K562 (cell line): ENCODE results near the gene MYADML2.

ENCODE experiments used
- ATF3 ChIP-seq, 2 experiments: fragments of 450-650 bp in 1 of 2; sonication (generic) in 1 of 2; formaldehyde crosslinking in 1 of 2; IDR thresholded peaks in 1 of 2; conservative IDR thresholded peaks in 1 of 2; 2 replicates each; pipeline versions ENCODE4 v1.6.1 to v1.8.1; 2016 to 2023; ENCODE audit warnings: mild to moderate bottlenecking in 2 of 2, moderate library complexity in 2 of 2, inconsistent platforms in 1 of 2, missing genetic modification reagents in 1 of 2
- BRCA1 ChIP-seq, 2 experiments: fragments of 450-650 bp in 1 of 2; sonication (generic) in 1 of 2; formaldehyde crosslinking in 1 of 2; IDR thresholded peaks; 2 replicates each; pipeline versions ENCODE4 v1.5.0 to v1.6.1; 2017 to 2020; ENCODE audit warnings: mild to moderate bottlenecking in 1 of 2, missing genetic modification reagents in 1 of 2
- CTCF ChIP-seq, 3 experiments: IDR thresholded peaks in 2 of 3; conservative IDR thresholded peaks in 1 of 3; 2 replicates each; pipeline ENCODE4 v1.5.1; 2011 to 2012; ENCODE audit warnings: low read length in 3 of 3, mild to moderate bottlenecking in 3 of 3, control low read depth in 2 of 3, improper control_type of control experiment in 1 of 3, inconsistent platforms in 1 of 3, low read depth in 1 of 3, mixed read lengths in 1 of 3, moderate library complexity in 1 of 3; ENCODE audit not compliant: insufficient read depth in 2 of 3
- POLR2AphosphoS5 ChIP-seq: IDR thresholded peaks from 2 replicates; pipeline ENCODE4 v1.6.1; 2011; ENCODE audit warnings: mild to moderate bottlenecking, low read depth, low read length, moderate library complexity; ENCODE audit not compliant: control insufficient read depth, insufficient read depth
- SREBF1 ChIP-seq: fragments of 150-350 bp; IDR thresholded peaks from 2 replicates; pipeline ENCODE4 v1.6.1; 2014; ENCODE audit warnings: antibody characterized with exemption, low read depth, low read length, borderline replicate concordance
- ZNF280B ChIP-seq: fragments of 250-450 bp; sonication (Bioruptor Pico); IDR thresholded peaks from 2 replicates; pipeline ENCODE4 v1.5.1; 2021; ENCODE audit warnings: mild to moderate bottlenecking
- TF ChIP-seq, protein P1 (sequence below): IDR thresholded peaks from 2 replicates; pipeline ENCODE4 v1.6.1; 2012; ENCODE audit warnings: low read depth, low read length, improper control_type of control experiment, borderline replicate concordance

DNA sequence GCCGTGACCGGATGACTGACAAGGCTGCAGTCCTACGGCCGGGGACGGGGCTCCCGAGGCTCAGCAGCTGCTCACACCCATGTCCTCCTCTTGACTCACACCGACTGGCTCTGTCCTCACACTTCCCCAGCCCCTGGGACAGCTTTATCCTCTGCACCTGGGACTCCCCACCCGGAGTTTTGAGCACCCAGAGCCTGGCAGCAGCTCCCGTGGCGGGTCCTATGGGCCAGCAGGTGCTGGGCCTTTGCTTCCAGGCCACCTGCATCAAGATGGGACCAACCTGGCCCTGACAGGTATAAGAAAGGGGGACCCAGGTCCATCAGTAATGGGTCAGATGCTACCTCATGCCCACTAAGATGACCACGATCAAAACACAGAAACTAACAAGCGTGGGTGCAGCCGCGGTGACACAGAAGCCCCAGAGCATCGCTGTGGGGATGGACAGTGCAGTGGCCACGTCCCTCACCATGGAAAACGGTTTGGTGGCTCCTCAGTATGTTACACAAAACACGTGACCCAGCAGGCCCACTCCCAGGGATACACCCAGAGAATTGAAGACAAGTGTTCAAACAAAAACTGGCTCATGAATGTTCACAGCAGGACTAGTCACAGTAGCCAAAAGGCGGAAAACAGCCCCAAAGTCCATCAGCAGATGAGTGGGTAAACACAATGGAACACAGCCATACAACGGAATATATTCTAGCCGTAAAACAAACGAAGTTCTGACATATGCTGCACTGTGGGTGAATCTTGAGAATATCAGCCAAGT, 17.2 kb upstream of the MYADML2 start:
- TF ChIP-seq BRCA1 (IDR thresholded peaks at IDR 0.05) (no peak), BRCA1 (CRISPR knock-in tag; IDR thresholded peaks at IDR 0.05) (no peak), ATF3 (IDR thresholded peaks at IDR 0.05) (no peak), ATF3 (CRISPR knock-in tag; conservative IDR thresholded peaks at IDR 0.05) (no peak), POLR2AphosphoS5 (no peak), SREBF1 (no peak), ZNF280B (CRISPR knock-in tag) (no peak), CTCF (IDR thresholded peaks at IDR 0.05 in 2 of 3, conservative IDR thresholded peaks at IDR 0.05 in 1 of 3; ENCODE audit: insufficient read depth in 2 of 3, low read depth in 1 of 3, low read length in 3 of 3) (no peak)
- TF ChIP-seq, protein P1, sequence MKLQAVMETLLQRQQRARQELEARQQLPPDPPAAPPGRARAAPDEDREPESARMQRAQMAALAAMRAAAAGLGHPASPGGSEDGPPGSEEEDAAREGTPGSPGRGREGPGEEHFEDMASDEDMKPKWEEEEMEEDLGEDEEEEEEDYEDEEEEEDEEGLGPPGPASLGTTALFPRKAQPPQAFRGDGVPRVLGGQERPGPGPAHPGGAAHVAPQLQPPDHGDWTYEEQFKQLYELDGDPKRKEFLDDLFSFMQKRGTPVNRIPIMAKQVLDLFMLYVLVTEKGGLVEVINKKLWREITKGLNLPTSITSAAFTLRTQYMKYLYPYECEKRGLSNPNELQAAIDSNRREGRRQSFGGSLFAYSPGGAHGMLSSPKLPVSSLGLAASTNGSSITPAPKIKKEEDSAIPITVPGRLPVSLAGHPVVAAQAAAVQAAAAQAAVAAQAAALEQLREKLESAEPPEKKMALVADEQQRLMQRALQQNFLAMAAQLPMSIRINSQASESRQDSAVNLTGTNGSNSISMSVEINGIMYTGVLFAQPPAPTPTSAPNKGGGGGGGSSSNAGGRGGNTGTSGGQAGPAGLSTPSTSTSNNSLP = no peak
